Testis (tissue), 2 donors: ENCODE results near the gene TBC1D30.

Experiments used
- CTCF ChIP-seq, 3 experiments: fragments of 450-650 bp in 2 of 3; fragments of 200-600 bp in 1 of 3; sonication (generic) in 1 of 3; IDR thresholded peaks; one replicate each; pipeline ENCODE4 v1.5.1; 2016 to 2019; ENCODE audit warnings: antibody characterized with exemption in 3 of 3, mild to moderate bottlenecking in 2 of 3, moderate library complexity in 1 of 3
- POLR2A ChIP-seq: fragments of 450-650 bp; IDR thresholded peaks from one replicate; pipeline ENCODE4 v1.6.1; 2017; ENCODE audit warnings: antibody characterized with exemption, mild to moderate bottlenecking, moderate library complexity

- no peak for TF ChIP-seq CTCF (IDR thresholded peaks at IDR 0.05)
- no peak for TF ChIP-seq POLR2A
These were observed 13.0 kb downstream of the TBC1D30 start for GRCh38 chr12:64837427-64837826.
